Right ventricle myocardium superior (tissue), 1 donor: ENCODE results near the gene FADS1. TPM values are rescaled to one million over a fixed set of nuclear protein-coding genes. Genes with fewer than 3 reads are reported as not detected.

Experiments used
- ATAC-seq: fragments of 200-7000 bp; cut with Tn5 transposase; one replicate; pipeline ENCODE4 v1.9.1; 2020; ENCODE audit warnings: mild to moderate bottlenecking; ENCODE audit not compliant: poor library complexity
- DNase-seq: peaks from one replicate; pipeline ENCODE4 v3.0.0-alpha.2; 2020
- intact Hi-C: fragments of 100-400 bp; cut with DNase I; formaldehyde crosslinking; loops from one replicate; pipeline ENCODE4 v1.11.2; 2022
- total RNA-seq: library from RNA; stranded (reverse); fragmentation: NEBNext Ultra II Directional; extraction: Animal tissue kit (Norgen Biotek cat#: 25700); gene quantifications from one replicate; pipeline ENCODE4 v1.2.1, GENCODE V29; 2021
- donor health status: DM: no; HTN: yes; CAD: no; lungs with severe emphysema.

The FADS1 gene
- total RNA-seq, 1 donor from 2014 or later: 21.3 TPM

DNA sequence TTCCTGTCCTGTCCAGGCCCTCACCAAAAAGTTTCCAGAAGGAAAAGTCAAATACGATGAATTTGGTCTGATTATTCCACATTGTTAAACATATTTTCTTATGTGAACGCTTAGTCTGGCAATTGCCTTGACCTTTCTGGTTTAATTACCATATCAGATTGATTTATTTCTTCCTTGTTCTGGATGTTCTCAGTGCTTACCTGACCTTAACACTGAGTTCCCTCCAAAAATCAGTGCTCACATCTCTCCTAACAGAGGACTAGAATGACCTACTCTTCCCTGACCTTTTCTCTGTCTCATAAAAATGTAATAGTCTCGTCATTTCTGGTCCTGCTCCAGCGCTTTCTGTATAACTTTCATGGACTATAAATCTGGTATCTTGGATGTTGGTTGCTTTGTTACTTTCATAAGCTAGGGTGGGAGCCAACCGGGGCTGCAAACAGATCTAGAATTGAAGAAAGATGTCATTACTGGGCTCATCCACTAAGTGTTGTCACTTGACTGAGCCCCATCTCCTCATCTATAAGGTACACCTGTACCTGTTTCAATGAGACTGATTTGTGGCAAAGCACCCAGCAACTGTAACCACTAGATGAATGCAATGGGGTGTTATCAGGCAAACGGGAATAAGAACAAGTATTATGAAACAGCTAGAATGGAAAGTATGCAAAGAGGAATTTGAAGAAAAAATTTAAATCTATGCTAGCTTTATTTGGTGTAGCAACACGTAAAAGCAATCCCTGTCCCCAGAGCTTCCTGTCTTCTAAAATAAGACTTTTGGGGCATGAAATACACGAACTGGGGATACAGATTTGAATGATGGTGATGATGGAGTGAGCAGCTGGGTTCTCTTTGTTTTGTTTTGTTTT, 13.7 kb upstream of the FADS1 start:
- no peak for ATAC-seq
- no peak for DNase-seq
- intact Hi-C loops: no loop called here

- intact Hi-C loops: no loop called here
- ATAC-seq: no peak
- no peak for DNase-seq
These were observed 13.0 kb upstream of the FADS1 start for GRCh38 chr11:61829806-61830205.

GRCh38 chr11:61828629-61829407, 12.0 kb upstream of the FADS1 start:
- peak; percentile 69 for DNase-seq
- ATAC-seq: peak; percentile 51

DNA sequence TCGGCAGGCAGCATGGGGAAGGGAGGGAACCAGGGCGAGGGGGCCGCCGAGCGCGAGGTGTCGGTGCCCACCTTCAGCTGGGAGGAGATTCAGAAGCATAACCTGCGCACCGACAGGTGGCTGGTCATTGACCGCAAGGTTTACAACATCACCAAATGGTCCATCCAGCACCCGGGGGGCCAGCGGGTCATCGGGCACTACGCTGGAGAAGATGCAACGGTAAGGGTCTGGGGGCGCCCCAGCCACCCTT, 11.5 kb upstream of the FADS1 start:
- intact Hi-C loops: no loop called here
- ATAC-seq (no peak), DNase-seq (no peak)

More at GRCh38 chr11:61828629-61829407, 12.0 kb upstream of the FADS1 start:
- intact Hi-C loops: no loop called here

- intact Hi-C loops: no loop called here
- ATAC-seq (peak; percentile 86), DNase-seq (peak; percentile 95)
These were observed 11.0 kb upstream of the FADS1 start, which contains the start of gene FADS2 for GRCh38 chr11:61827571-61828378. FADS2 (plus strand) TSS chr11:61828300; CDS start chr11:61828391, 91 bp downstream.

DNA sequence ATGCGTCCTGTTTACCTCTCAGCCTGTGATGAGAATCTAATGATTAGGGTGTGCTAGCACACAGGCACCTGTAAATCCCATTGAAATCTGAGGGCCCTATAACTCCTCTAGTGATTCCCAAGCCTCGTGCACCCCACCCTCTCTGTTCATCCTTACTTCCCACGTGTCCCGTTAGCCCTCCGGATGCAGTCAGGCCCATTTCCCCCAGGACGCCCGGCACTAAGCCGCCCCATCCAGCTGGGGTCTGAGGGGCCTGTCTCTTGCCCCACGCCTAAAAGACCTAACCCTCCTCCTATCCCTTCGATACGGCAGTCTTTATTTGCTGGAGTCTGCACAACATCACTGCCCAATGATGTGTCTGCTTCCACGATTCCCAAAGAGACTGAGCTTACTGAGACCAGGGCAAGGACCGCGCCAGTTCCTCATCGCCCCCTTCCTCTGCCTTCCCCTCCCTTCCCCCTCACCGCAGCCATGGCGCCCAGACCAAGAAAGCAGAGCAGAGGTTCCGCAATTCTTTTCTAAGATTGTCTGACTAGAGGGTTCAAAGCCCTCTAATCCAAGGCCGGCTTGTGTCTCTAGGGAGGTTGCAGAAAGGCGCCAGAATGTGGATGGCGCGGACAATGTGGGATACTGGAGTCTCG, 10.2 kb upstream of the FADS1 start:
- intact Hi-C loops: no loop called here
- peak; percentile 3 for ATAC-seq
- no peak for DNase-seq

DNA sequence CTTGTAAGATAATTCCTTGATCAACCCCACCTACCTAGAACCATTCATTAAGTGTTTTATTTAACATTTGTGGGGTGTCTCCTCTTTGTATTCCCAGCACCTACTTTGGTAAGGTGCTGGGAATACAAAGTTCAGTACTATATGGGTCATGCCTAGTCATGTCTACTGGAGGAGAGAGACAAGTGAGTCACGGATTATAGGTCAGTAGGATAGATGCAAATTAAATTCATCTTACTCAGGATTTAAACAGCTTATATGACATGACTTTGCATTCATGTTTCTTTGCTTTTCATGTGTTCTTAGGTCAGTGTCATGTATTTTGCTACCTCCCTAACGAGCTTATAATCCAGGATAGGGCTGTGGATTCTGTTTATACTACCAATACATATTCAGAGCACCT, 3.4 kb upstream of the FADS1 start:
- DNase-seq (no peak), ATAC-seq (no peak)
- intact Hi-C loops: no loop called here

DNA sequence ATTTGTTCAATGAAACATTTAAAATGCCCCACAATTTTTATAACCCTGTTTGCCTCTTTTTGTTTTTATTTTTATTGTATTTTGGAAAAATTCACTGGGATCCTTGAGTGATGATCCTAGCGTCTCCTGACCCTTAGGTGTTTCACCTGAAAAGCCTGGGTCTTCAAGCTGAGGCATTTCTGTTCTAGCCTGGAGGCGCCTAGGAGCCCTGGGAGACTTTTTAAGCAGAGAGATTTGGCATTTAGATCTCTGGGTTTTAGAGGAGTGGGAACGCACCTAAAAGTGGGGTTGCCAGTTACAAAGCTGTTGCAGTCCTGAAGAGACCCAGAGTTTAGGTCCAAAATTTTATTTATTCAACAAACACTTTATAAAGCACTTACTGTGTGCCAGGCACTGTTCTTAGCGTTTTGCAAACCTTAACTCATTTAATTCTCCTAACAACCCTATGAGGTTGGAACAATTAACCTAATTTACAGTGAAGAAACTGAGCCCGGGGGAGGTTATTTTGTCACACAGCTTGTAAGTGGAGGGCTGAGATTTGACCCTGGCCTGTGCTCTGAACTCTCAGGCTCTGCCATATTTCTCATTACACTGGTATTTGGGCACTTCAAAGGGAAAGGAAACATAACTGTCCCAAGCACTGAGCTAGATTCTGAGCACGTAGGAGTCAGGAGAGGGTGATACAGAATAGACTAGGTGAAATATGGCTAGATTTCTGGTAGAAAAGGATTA, 834 bp upstream of the FADS1 start:
- DNase-seq (no peak), ATAC-seq (no peak)
- intact Hi-C loops: loop anchor here (5.0 kb wide), 1 partner anchor 70 kb away; no protein-coding TSS in a partner anchor

DNA sequence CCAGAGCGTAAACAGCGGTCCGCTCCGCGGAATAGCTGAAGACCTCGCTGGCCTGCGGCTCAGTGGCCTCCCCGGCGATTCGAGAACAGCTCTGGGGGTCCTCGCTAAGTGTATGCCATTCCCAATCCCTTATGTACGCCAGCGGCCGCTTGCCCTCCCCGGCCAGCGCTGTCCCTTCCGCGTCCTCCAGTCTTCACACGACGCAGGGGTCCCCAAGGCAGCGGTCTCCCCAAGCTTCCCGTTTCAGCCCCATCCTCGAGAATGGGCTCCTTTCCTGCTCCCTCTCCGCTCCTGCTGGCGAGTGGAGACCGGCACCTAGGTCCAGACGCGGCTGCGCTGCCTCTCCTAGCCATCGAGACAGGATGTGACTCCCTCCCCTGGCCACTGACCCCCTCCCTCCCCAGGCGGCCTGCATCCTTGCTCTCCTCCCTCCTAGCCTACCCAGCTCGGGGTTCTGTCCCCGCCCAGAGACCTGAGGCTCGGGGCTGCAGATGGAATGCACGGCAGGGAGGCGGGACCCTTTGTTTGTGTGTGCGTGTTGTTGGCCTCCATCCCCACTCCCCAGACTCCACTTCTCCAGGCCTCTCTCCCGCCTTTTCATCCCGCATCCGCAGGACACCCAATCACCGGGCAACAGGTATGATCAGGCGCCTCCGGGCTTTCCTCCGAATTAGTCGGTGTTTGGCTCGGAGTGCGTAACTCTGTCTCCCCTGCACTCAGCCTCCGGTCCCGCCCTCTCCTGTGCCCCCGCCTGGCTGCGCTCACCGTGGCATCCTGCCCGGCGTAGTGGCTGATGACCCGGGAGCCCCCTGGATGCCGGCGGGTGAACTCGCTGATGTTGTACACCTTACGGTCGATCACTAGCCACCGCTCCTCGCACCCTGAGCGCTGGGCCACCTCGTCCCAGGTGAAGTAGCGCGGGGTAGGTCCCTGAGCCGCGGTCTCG, 740 bp downstream of the FADS1 start:
- peak; percentile 77 for DNase-seq
- intact Hi-C loops: loop anchor here (5.0 kb wide), 1 partner anchor 71 kb away; no protein-coding TSS in a partner anchor
- peak; percentile 43 for ATAC-seq

GRCh38 chr11:61814958-61815789, 1.6 kb downstream of the FADS1 start:
- peak; percentile 96 for ATAC-seq
- peak; percentile 98 for DNase-seq
- intact Hi-C loops: loop anchor here (5.0 kb wide), 2 partner anchors 72 to 142 kb away; no protein-coding TSS in a partner anchor

DNA sequence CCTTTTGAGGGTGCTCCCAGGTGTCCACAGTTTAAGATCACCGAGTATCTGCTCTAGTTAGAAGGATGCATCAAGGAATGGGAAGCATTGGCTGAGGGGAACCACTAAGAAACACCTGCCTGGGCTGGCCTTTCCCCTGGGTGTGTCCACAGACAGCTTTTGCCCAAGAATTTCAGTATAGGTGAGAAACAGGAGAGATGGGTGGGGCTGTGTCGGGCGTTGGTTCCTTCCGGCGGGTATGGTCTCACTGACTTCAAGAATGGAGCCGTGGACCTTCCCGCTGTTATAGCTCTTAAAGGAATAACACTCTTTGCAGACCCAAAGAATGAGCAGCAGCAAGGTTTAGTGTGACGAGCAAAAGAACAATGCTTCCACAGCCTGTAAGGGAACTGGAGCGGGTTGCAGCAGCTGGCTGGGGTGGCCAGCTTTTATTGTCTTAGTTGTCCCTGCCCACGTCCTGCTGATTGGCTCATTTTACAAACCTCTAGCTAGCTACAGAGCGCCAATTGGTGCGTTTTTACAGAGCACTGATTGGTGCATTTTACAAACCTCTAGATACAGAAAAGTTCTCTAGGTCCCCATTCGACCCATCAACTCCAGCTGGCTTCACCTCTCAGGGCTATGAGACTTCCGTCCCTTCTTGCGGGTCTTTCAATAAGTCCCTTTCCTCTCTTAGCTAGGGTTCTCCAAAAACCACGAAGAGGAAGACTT, 2.4 kb downstream of the FADS1 start:
- intact Hi-C loops: loop anchor here (5.0 kb wide), 1 partner anchor 143 kb away; no protein-coding TSS in a partner anchor
- ATAC-seq: no peak
- no peak for DNase-seq

- no peak for ATAC-seq
- DNase-seq: no peak
- intact Hi-C loops: loop anchor here (5.0 kb wide), 1 partner anchor 144 kb away; no protein-coding TSS in a partner anchor
These were observed 3.9 kb downstream of the FADS1 start for GRCh38 chr11:61812736-61813411.

DNA sequence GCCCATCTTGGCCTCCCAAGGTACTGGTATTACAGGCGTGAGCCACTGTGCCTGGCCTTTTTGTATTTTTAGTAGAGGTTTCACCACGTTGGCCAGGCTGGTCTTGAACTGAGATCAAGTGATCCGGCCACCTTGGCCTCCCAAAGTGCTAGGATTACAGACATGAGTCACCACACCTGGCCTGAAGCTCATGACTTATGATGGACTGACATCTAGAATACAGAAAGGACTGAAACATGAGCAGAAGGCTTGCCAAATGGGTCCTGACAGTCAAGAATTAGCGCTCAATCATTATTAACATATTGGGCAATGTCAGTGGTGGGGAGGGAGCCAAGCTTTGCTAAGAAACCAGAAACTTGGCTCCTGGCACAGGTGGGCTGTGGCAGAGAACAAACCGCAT, 5.0 kb downstream of the FADS1 start:
- DNase-seq (no peak), ATAC-seq (no peak)
- intact Hi-C loops: loop anchor here (5.0 kb wide), 1 partner anchor 145 kb away; no protein-coding TSS in a partner anchor

DNA sequence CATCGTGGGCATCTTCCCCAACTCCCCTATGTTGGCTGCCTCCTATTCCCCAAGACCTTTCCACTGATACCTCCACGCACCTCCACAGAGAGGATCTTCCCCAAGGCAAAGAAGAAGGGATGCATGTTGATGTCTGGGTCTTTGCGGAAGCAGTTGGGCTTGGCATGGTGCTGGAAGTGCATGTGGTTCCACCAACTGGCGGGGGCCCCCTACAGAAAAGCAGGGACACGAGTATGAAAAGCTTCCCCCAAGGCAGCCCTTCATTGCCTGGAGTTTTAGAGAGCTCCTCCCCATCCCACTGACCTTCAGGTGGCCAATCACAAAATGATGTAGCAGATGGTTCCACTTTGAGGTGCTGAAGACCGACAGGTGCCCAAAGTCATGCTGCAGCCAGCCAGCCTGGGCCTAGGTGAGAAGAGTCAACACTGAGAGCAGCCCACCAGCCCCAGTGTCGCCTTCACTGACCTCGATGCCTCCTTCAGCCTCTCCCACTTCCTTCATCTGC, 6.1 kb downstream of the FADS1 start:
- no peak for ATAC-seq
- no peak for DNase-seq
- intact Hi-C loops: loop anchor here (5.0 kb wide), 1 partner anchor 147 kb away; no protein-coding TSS in a partner anchor
